Activated naive CD8-positive, alpha-beta T cell treated with anti-CD3 and anti-CD28 coated beads, Interleukin-2, amount 10 ng/mL, durations not matched to agents 7 days and 5 days (primary cell): Measurements from ENCODE around the gene SMAD5. TPM values are rescaled to one million over a fixed set of nuclear protein-coding genes. Genes with fewer than 3 reads are reported as not detected.

Experiments used
- ATAC-seq: fragments of 150-1000 bp; cut with Tn5 transposase; one replicate; pipeline ENCODE4 v1.10.0; 2021; ENCODE audit warnings: low read depth, moderate library complexity
- POLR2A ChIA-PET: fragments of 350-600 bp; sonication (Branson Sonifier 250); formaldehyde crosslinking; loops from one replicate; lab custom pipeline; 2021; ENCODE audit warnings: antibody characterized with exemption; lab: Charles Lee
- DNase-seq: peaks from one replicate; pipeline ENCODE4 v3.0.0; 2021
- H3K27ac Mint-ChIP-seq: one replicate; pipeline ENCODE4 v1.8.0; 2022; ENCODE audit warnings: mild to moderate bottlenecking, mixed read lengths
- H3K27me3 Mint-ChIP-seq: one replicate; pipeline ENCODE4 v1.8.0; 2022; ENCODE audit warnings: mild to moderate bottlenecking, moderate library complexity, mixed read lengths
- H3K36me3 Mint-ChIP-seq: one replicate; pipeline ENCODE4 v1.8.0; 2021; ENCODE audit warnings: mild to moderate bottlenecking, mixed read lengths
- H3K4me1 Mint-ChIP-seq: one replicate; pipeline ENCODE4 v1.8.0; 2021; ENCODE audit warnings: mixed read lengths
- H3K4me3 Mint-ChIP-seq: one replicate; pipeline ENCODE4 v1.8.0; 2022; ENCODE audit warnings: mild to moderate bottlenecking, moderate library complexity, mixed read lengths
- H3K9me3 Mint-ChIP-seq: one replicate; pipeline ENCODE4 v1.8.0; 2021; ENCODE audit warnings: mixed read lengths
- total RNA-seq, 2 experiments: library from RNA; stranded (reverse); gene quantifications; one replicate each; pipeline ENCODE4 v1.2.3, GENCODE V29; 2021

Gene SMAD5
- total RNA-seq, 2 experiments from 2014 or later: 22.9 to 29.6 TPM

- ATAC-seq: no peak
- Mint-ChIP-seq H3K36me3 (no peaks in the 10 kb centered on the region), H3K27ac (no peak overlapping the region), H3K4me1 (peaks cover 13% of the 10 kb centered on the region), H3K9me3 (no peaks in the 10 kb centered on the region), H3K27me3 (peaks cover 58% of the 10 kb centered on the region), H3K4me3 (no peak overlapping the region)
- no peak for DNase-seq
- POLR2A ChIA-PET: no interaction called here
Measured at GRCh38 chr5:136130581-136130980, 2.1 kb upstream of the SMAD5 start.

DNA sequence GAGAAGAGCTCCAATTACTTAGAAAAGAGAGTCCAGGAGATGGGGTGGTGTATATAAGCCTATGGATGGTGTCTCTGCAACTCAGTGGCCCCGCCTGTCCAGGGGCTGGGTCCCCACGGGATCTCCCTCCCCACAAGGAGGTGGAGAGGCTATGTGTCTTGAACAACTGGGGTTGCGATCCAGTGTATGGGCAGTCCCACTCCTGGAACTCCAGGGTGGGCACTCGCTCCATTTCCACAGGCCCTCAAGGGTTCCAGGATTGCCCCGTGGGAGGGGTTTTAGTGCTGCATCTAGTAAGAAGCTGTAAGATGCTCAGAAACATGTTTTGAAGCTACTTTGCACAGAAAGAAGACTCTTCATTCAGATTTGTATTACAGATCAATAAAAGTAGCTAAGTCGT, 558 bp upstream of the SMAD5 start:
- peaks cover 13% of the 10 kb centered on the region for H3K4me1 Mint-ChIP-seq
- peaks cover 51% of the 10 kb centered on the region for H3K27me3 Mint-ChIP-seq
- peak overlapping the region; percentile 86 for H3K4me3 Mint-ChIP-seq
- POLR2A ChIA-PET: interaction anchor here (0.9 kb wide), 1 partner anchor 17 kb away, joined by 3 read pairs; no protein-coding TSS in a partner anchor
- no peaks in the 10 kb centered on the region for H3K9me3 Mint-ChIP-seq
- DNase-seq: peak; percentile 32
- H3K27ac Mint-ChIP-seq: peak overlapping the region; percentile 78
- no peaks in the 10 kb centered on the region for H3K36me3 Mint-ChIP-seq
- no peak for ATAC-seq

DNA sequence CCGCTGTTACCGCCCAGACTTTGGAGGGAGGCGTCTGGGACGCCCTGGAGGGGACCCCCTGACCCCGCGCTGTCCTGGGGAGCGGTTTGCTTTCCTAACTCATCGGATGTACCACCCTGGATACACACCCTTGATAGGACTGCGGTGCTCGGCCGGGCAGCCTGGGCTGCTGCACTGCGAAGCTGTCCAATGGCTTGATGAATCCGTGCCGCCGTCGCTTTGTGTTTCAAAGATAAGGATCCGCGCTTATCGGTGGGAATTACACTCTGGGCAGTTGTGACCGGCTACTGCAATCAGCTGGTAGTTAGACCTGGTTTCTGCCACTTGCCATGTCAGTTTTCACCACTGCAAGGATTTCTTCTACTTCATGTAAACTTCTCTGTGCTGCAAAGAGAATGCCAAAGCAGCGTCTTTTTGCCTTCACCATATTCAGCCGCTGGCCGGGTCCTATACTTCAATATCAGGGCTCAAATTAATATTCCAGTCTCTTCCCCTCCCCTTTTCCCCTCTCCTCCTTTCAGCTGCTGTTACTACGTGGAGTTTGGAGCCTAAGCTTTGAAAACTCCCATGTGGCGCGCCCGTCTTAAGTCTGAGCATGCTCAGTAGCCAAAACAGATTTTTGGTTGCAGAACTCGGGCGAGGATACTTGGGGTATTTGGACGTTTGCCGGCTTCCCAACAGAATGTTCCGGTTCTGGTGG, 727 bp downstream of the SMAD5 start:
- ATAC-seq (peak; percentile 5), DNase-seq (peak; percentile 33)
- Mint-ChIP-seq H3K4me3 (peak overlapping the region; percentile 94), H3K27ac (peak overlapping the region; percentile 45), H3K4me1 (peaks cover 18% of the 10 kb centered on the region), H3K36me3 (no peaks in the 10 kb centered on the region), H3K27me3 (peaks cover 44% of the 10 kb centered on the region), H3K9me3 (no peaks in the 10 kb centered on the region)
- POLR2A ChIA-PET: interaction anchor here (0.7 kb wide), 1 partner anchor 15 kb away, joined by 3 read pairs; no protein-coding TSS in a partner anchor

DNA sequence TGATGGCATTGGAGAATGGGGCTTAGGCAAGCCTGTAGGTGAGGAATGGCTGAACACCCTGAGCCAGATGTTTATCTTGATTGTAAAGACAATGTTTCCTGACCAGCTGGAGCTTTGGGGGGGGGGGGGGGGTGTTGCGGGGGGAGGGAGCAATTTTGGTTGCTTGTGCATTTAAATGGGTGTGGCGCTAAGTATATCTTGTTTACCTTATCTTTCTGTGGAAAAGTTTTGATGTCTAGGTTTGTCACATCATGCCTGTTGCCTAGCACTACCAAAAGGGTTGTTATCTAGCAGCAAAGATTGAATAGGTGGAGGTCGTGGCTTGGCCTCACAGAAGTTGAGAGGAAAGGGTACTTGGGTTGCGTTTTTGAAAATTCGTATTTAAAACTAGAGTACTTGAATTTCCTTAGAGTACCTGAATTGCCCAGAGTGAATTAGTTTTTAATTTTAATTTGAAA, 1.3 kb downstream of the SMAD5 start:
- H3K9me3 Mint-ChIP-seq: no peaks in the 10 kb centered on the region
- H3K4me1 Mint-ChIP-seq: peaks cover 18% of the 10 kb centered on the region
- POLR2A ChIA-PET: interaction anchor here (0.7 kb wide), 1 partner anchor 14 kb away, joined by 3 read pairs; no protein-coding TSS in a partner anchor
- no peak for DNase-seq
- H3K27me3 Mint-ChIP-seq: peaks cover 43% of the 10 kb centered on the region
- H3K27ac Mint-ChIP-seq: no peak overlapping the region
- H3K4me3 Mint-ChIP-seq: peak overlapping the region; percentile 94
- ATAC-seq: no peak
- H3K36me3 Mint-ChIP-seq: peaks cover 2% of the 10 kb centered on the region

DNA sequence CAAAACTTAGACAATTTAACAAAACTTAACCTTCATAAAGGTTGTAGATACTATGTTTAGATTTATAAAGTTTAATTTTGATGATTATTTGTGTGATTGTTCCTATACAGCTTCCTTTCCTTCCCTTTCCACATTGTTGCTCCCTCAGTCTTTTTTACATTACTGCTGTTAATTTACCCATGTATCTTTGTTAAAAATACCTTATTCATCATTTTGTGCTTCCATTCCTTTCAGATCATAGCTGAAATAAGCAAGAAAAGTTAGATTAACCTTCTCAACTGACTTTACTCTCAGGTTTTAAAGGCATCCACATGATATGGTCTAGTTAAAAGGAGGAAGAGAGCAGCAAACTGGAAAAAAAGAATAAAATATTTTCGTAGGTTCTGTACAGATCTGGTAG, 2.0 kb downstream of the SMAD5 start:
- DNase-seq (no peak), ATAC-seq (no peak)
- Mint-ChIP-seq H3K4me3 (peak overlapping the region; percentile 26), H3K27ac (no peak overlapping the region), H3K27me3 (peaks cover 36% of the 10 kb centered on the region), H3K36me3 (peaks cover 4% of the 10 kb centered on the region), H3K9me3 (no peaks in the 10 kb centered on the region), H3K4me1 (peaks cover 22% of the 10 kb centered on the region)
- POLR2A ChIA-PET: no interaction called here

DNA sequence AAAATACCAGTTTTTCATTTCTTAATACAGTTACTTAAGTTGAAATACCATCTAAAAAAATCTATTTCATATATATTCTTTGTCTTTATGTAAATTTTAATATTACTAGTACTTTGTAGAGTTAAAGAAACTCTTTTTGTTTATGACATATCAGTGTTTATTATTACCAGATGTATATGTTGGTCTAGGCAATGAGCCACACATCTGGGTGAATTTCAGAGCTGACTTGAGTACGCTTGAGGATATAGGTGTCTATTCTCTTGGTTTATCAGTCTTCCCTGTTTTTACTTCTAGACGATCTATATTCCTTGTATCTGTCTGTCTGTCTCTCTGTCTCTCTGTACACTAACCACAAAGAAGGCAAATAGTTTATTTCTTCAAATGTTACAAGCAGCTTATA, 2.9 kb downstream of the SMAD5 start:
- peaks cover 4% of the 10 kb centered on the region for H3K36me3 Mint-ChIP-seq
- H3K27me3 Mint-ChIP-seq: peaks cover 29% of the 10 kb centered on the region
- DNase-seq (no peak), ATAC-seq (no peak)
- POLR2A ChIA-PET: no interaction called here
- H3K4me3 Mint-ChIP-seq: no peak overlapping the region
- no peaks in the 10 kb centered on the region for H3K9me3 Mint-ChIP-seq
- peaks cover 22% of the 10 kb centered on the region for H3K4me1 Mint-ChIP-seq
- H3K27ac Mint-ChIP-seq: no peak overlapping the region

- H3K4me3 Mint-ChIP-seq: no peak overlapping the region
- H3K9me3 Mint-ChIP-seq: no peaks in the 10 kb centered on the region
- no peak for DNase-seq
- peaks cover 10% of the 10 kb centered on the region for H3K27me3 Mint-ChIP-seq
- POLR2A ChIA-PET: no interaction called here
- peaks cover 22% of the 10 kb centered on the region for H3K4me1 Mint-ChIP-seq
- no peak for ATAC-seq
- H3K36me3 Mint-ChIP-seq: peaks cover 4% of the 10 kb centered on the region
- no peak overlapping the region for H3K27ac Mint-ChIP-seq
Measured at GRCh38 chr5:136137497-136138220, 5.0 kb downstream of the SMAD5 start.

- Mint-ChIP-seq H3K27ac (no peak overlapping the region), H3K4me3 (no peak overlapping the region), H3K4me1 (peaks cover 11% of the 10 kb centered on the region), H3K9me3 (no peaks in the 10 kb centered on the region), H3K27me3 (no peaks in the 10 kb centered on the region), H3K36me3 (peaks cover 4% of the 10 kb centered on the region)
- DNase-seq: no peak
- ATAC-seq: no peak
- POLR2A ChIA-PET: no interaction called here
Measured at GRCh38 chr5:136141561-136141960, 8.9 kb downstream of the SMAD5 start.

DNA sequence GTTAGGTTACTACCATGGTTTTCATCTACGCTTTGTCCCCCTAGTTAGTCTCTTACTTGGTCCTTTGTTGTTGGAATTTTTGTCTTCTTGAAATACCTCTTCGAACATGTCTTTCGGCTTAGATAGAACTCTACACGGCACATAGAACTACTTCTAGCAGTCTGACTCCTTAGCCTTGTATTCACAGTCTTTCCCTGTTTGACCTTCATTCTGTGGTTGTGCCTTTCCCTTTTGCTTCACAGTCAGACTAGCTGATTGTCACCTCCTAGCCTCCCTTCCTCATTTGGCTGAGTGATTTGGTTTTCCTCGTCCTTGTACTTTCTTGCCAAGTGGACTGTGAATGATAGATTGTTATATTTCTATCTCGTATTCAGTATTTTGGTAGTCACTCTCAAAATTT, 10.7 kb downstream of the SMAD5 start:
- no peak for DNase-seq
- no peaks in the 10 kb centered on the region for H3K27me3 Mint-ChIP-seq
- H3K4me3 Mint-ChIP-seq: no peak overlapping the region
- peaks cover 5% of the 10 kb centered on the region for H3K36me3 Mint-ChIP-seq
- no peak overlapping the region for H3K27ac Mint-ChIP-seq
- no peaks in the 10 kb centered on the region for H3K9me3 Mint-ChIP-seq
- H3K4me1 Mint-ChIP-seq: peaks cover 5% of the 10 kb centered on the region
- POLR2A ChIA-PET: no interaction called here
- ATAC-seq: no peak

GRCh38 chr5:136143763-136144162, 11.1 kb downstream of the SMAD5 start:
- POLR2A ChIA-PET: no interaction called here
- Mint-ChIP-seq H3K9me3 (no peaks in the 10 kb centered on the region), H3K27ac (no peak overlapping the region), H3K4me3 (no peak overlapping the region), H3K4me1 (peaks cover 5% of the 10 kb centered on the region), H3K27me3 (no peaks in the 10 kb centered on the region), H3K36me3 (peaks cover 6% of the 10 kb centered on the region)
- DNase-seq: no peak
- no peak for ATAC-seq

- no peak for ATAC-seq
- H3K4me1 Mint-ChIP-seq: peaks cover 2% of the 10 kb centered on the region
- H3K4me3 Mint-ChIP-seq: no peak overlapping the region
- no peaks in the 10 kb centered on the region for H3K27me3 Mint-ChIP-seq
- H3K9me3 Mint-ChIP-seq: no peaks in the 10 kb centered on the region
- DNase-seq: no peak
- no peak overlapping the region for H3K27ac Mint-ChIP-seq
- H3K36me3 Mint-ChIP-seq: peaks cover 2% of the 10 kb centered on the region
- POLR2A ChIA-PET: no interaction called here
Measured at GRCh38 chr5:136145030-136145429, 12.4 kb downstream of the SMAD5 start.

DNA sequence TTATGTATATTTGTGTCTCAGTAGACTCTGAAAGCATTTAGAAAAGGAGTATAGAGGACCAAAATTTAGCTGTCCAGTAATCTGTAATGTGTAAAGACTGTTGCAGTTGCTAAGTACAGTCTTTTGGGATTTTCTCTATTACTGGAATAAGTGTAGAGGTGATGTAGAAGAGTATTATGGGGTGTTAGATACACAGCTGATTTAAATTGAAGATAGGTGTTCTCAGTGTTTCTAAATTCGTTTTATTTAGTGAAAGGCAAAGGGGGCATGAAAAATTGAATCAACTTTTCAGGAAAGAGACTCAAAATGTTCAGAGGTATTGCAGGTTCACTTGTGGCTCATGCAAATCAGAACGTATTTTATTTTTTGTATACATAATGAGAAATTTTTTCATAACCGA, 13.6 kb downstream of the SMAD5 start:
- no peak overlapping the region for H3K27ac Mint-ChIP-seq
- H3K4me3 Mint-ChIP-seq: no peak overlapping the region
- POLR2A ChIA-PET: no interaction called here
- H3K27me3 Mint-ChIP-seq: no peaks in the 10 kb centered on the region
- ATAC-seq: no peak
- no peaks in the 10 kb centered on the region for H3K9me3 Mint-ChIP-seq
- H3K36me3 Mint-ChIP-seq: peaks cover 2% of the 10 kb centered on the region
- DNase-seq: no peak
- H3K4me1 Mint-ChIP-seq: peaks cover 2% of the 10 kb centered on the region

DNA sequence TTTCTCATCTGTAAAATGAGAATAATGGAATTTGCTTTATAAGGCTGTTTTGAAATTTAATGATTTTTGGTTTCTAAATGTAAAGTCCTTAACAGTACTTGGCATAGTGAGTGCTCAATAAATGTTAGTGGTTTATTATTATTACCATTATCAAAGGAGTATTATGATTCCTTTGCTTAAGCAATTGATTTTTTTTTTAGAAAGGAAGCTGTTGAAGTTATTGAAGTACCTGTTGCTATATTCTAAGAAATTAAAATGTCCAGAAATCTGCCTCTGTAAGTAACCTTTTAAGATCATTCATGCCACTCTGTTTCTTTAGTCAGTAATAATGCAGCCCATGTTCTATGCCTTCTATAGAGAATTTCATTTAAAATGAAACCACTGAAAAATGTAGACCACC, 15.0 kb downstream of the SMAD5 start:
- ATAC-seq (no peak), DNase-seq (no peak)
- no peak overlapping the region for H3K4me3 Mint-ChIP-seq
- no peak overlapping the region for H3K27ac Mint-ChIP-seq
- H3K4me1 Mint-ChIP-seq: peaks cover 2% of the 10 kb centered on the region
- POLR2A ChIA-PET: no interaction called here
- H3K27me3 Mint-ChIP-seq: no peaks in the 10 kb centered on the region
- peaks cover 2% of the 10 kb centered on the region for H3K36me3 Mint-ChIP-seq
- H3K9me3 Mint-ChIP-seq: no peaks in the 10 kb centered on the region

GRCh38 chr5:136149891-136150290, 17.2 kb downstream of the SMAD5 start:
- POLR2A ChIA-PET: no interaction called here
- H3K27me3 Mint-ChIP-seq: no peaks in the 10 kb centered on the region
- peaks cover 12% of the 10 kb centered on the region for H3K36me3 Mint-ChIP-seq
- H3K4me3 Mint-ChIP-seq: no peak overlapping the region
- ATAC-seq (no peak), DNase-seq (no peak)
- H3K9me3 Mint-ChIP-seq: no peaks in the 10 kb centered on the region
- H3K27ac Mint-ChIP-seq: no peak overlapping the region
- peaks cover 2% of the 10 kb centered on the region for H3K4me1 Mint-ChIP-seq
